Measurements from ENCODE around the gene PLAC8L1. TPM values are rescaled to one million over a fixed set of nuclear protein-coding genes. Genes with fewer than 3 reads are reported as not detected.

PLAC8L1 gene
- total RNA-seq, 1 experiment from 2014 or later, result 0.77 TPM

GRCh38 chr5:146068206-146068605 is 37.2 kb downstream of the PLAC8L1 start:
- Mint-ChIP-seq H3K9me3 (no peaks in the 10 kb centered on the region), H3K4me1 (peaks cover 20% of the 10 kb centered on the region), H3K27me3 (ENCODE audit: low read depth) (peaks cover 77% of the 10 kb centered on the region), H3K27ac (no peak overlapping the region), H3K4me3 (no peak overlapping the region), H3K36me3 (no peaks in the 10 kb centered on the region)
- TF ChIP-seq ZNF512 (CRISPR knock-in tag; IDR thresholded peaks at IDR 0.05; ENCODE audit: borderline replicate concordance) (no peak), ZNF219 (CRISPR knock-in tag; IDR thresholded peaks at IDR 0.05; ENCODE audit: borderline replicate concordance) (no peak), NR3C1 (CRISPR knock-in tag; conservative IDR thresholded peaks at IDR 0.05; ENCODE audit: low read depth) (no peak), ZSCAN18 (CRISPR knock-in tag; IDR thresholded peaks at IDR 0.05) (no peak), CBFB (CRISPR knock-in tag; IDR thresholded peaks at IDR 0.05; ENCODE audit: low read depth) (no peak), HMGA2 (CRISPR knock-in tag; IDR thresholded peaks at IDR 0.05) (no peak), TEAD4 (CRISPR knock-in tag; IDR thresholded peaks at IDR 0.05) (no peak), ZNF138 (CRISPR knock-in tag; conservative IDR thresholded peaks at IDR 0.05) (no peak), AR (CRISPR knock-in tag; IDR thresholded peaks at IDR 0.05) (no peak), E2F4 (CRISPR knock-in tag; IDR thresholded peaks at IDR 0.05; ENCODE audit: borderline replicate concordance, low read depth) (no peak), TEAD1 (CRISPR knock-in tag; IDR thresholded peaks at IDR 0.05) (no peak), GTF2I (CRISPR knock-in tag; conservative IDR thresholded peaks at IDR 0.05) (no peak), E2F5 (CRISPR knock-in tag; IDR thresholded peaks at IDR 0.05) (no peak)
- CTCF ChIA-PET, result no interaction called here
- no peak for ATAC-seq
- POLR2A ChIA-PET, result no interaction called here
- DNase-seq (ENCODE audit: low spot score), result no peak

GRCh38 chr5:146066968-146067367 is 38.4 kb downstream of the PLAC8L1 start:
- Mint-ChIP-seq H3K27me3 (ENCODE audit: low read depth) (peaks cover 65% of the 10 kb centered on the region), H3K4me3 (no peak overlapping the region), H3K36me3 (no peaks in the 10 kb centered on the region), H3K4me1 (peaks cover 11% of the 10 kb centered on the region), H3K9me3 (no peaks in the 10 kb centered on the region), H3K27ac (no peak overlapping the region)
- TF ChIP-seq ZNF281 (CRISPR knock-in tag; IDR thresholded peaks at IDR 0.05) (no peak), ZNF532 (CRISPR knock-in tag; IDR thresholded peaks at IDR 0.05; ENCODE audit: borderline replicate concordance) (no peak)
- POLR2A ChIA-PET, result no interaction called here
- ATAC-seq, result peak; percentile 65
- CTCF ChIA-PET, result no interaction called here
- no peak for DNase-seq (ENCODE audit: low spot score)
